Esophagus squamous epithelium (tissue), 5 donors: ENCODE data around the gene ABCF3. TPM values are rescaled to one million over a fixed set of nuclear protein-coding genes. Genes with fewer than 3 reads are reported as not detected.

Experiments used
- DNase-seq: peaks from one replicate; lab custom pipeline; 2025; lab: John Stamatoyannopoulos, UW
- H3K27ac ChIP-seq, 4 donors: fragments of 200-600 bp; sonication (generic); one replicate each; pipeline ENCODE4 v1.5.1; 2016 to 2019; ENCODE audit warnings: mild to moderate bottlenecking in 1 of 4
- H3K27me3 ChIP-seq, 4 donors: fragments of 200-600 bp; sonication (generic); 1 replicate in 3 of 4; 2 replicates in 1 of 4; pipeline versions ENCODE4 v1.5.1 to v1.6.0; 2017 to 2021; ENCODE audit warnings: antibody characterized with exemption in 1 of 4
- H3K36me3 ChIP-seq, 3 donors: fragments of 200-600 bp; sonication (generic); one replicate each; pipeline ENCODE4 v1.5.1; 2016 to 2019
- H3K4me1 ChIP-seq, 3 donors: fragments of 200-600 bp; sonication (generic); one replicate each; pipeline ENCODE4 v1.5.1; 2017 to 2019
- H3K4me3 ChIP-seq, 4 donors: fragments of 200-600 bp; sonication (generic); 1 replicate in 3 of 4; 2 replicates in 1 of 4; pipeline ENCODE4 v1.5.1; 2016 to 2019; ENCODE audit warnings: mild to moderate bottlenecking in 2 of 4, moderate library complexity in 1 of 4
- H3K9me3 ChIP-seq, 3 donors: fragments of 200-600 bp; sonication (generic); one replicate each; pipeline ENCODE4 v1.5.1; 2016 to 2019
- POLR2A ChIP-seq, 4 donors: fragments of 450-650 bp; IDR thresholded peaks; one replicate each; pipeline ENCODE4 v1.6.1; 2017; ENCODE audit warnings: antibody characterized with exemption in 4 of 4, mild to moderate bottlenecking in 4 of 4, moderate library complexity in 3 of 4
- WGBS, 2 donors: methylation state at CpG; one replicate each; pipeline ENCODE4 v1.1.5; 2018; 5-methylcytosine and 5-hydroxymethylcytosine counted together
- intact Hi-C: fragments of 100-400 bp; cut with DNase I; formaldehyde crosslinking; loops from one replicate; pipeline ENCODE4 v1.15.0; 2022
- small RNA-seq, 4 donors: library from RNA; depleted of rRNA; stranded (forward); fragments of <200 nt; gene quantifications; one replicate each; pipeline ENCODE3, GENCODE V24; 2016
- total RNA-seq, 4 donors: library from RNA; depleted of rRNA; stranded (reverse); fragments of >200 nt; gene quantifications; one replicate each; pipeline ENCODE4 v1.1.0, GENCODE V29; 2016
- TF ChIP-seq, protein P1 (sequence below), 6 experiments: fragments of 450-650 bp in 4 of 6; fragments of 200-600 bp in 2 of 6; sonication (generic) in 2 of 6; IDR thresholded peaks; one replicate each; pipeline ENCODE4 v1.5.1; 2016 to 2019; ENCODE audit warnings: antibody characterized with exemption in 6 of 6, mild to moderate bottlenecking in 4 of 6, moderate library complexity in 4 of 6
- donor health status: DM: yes; HTN: yes; CAD: no.

ABCF3 gene
- total RNA-seq, 4 donors from 2014 or later, result 31.4 to 63.1 (median 40.5) TPM

DNA sequence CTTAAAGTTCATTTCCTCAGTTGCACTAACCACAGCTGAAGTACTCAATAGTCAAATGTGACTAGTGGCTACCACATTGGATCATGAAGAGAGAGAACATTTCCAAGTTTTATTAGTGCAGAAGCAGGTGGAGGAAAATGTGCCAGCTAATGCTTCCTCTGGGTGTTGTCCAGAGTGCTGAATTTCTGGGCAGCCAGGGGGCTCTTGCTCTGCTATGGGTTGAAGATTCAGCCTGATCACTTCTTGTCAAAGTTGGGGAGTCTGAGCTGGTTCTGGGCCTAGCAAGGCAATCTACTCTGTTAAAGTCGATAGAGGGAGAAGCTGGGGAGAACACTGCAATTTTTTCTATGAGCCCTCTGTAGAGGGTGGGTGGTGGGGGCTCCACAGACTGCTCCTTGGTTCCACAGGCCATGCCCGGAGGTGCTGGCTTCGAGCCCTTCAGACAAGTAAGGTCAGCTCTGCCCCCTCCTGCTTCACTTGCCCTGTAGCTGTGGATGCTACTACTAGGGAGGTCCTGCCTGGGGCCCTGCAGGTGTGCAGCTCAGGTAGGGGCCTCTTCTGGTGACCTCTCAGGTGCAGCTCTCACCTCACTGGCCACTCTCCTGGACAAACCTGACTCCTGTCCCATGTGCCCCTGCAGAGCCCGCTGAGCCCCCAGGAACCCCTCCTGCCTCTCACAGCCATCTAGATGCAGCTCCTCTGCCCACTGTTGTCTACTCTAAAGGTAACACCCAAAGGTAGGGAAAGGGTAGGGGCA is 54.6 kb downstream of the ABCF3 start:
- intact Hi-C loops, result loop anchor here (5.0 kb wide), 1 partner anchor 93 kb away; no protein-coding TSS in a partner anchor

DNA sequence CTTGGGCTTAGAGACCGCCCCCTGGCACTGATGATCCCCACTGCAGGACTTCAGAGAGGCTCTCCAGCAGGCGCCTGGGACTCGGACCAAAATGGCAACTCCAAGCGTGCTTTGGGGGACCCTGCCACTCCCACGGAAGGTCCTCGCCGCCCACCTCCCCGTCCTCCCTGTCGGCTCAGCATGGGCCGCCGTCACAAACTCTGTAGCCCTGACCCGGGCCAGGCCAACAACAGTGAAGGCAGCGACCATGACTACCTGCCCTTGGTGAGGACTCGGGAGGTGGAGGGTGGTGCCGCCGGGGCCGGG is 55.1 kb downstream of the ABCF3 start:
- Histone ChIP-seq H3K27me3 (peaks cover 0 to 30% (median 0%) of the 10 kb centered on the region in 4 donors), H3K4me3 (peak overlapping the region in 1 of 4 donors; percentile 38), H3K4me1 (peaks cover 0 to 14% (median 7%) of the 10 kb centered on the region in 3 donors), H3K36me3 (peaks cover 22 to 43% (median 31%) of the 10 kb centered on the region in 3 donors), H3K9me3 (no peaks in the 10 kb centered on the region), H3K27ac (peak overlapping the region in 1 of 4 donors; percentile 55)
- intact Hi-C loops, result loop anchor here (5.0 kb wide), 1 partner anchor 94 kb away; no protein-coding TSS in a partner anchor
- TF ChIP-seq POLR2A (IDR thresholded peaks at IDR 0.05), result no peak
- TF ChIP-seq, protein P1, sequence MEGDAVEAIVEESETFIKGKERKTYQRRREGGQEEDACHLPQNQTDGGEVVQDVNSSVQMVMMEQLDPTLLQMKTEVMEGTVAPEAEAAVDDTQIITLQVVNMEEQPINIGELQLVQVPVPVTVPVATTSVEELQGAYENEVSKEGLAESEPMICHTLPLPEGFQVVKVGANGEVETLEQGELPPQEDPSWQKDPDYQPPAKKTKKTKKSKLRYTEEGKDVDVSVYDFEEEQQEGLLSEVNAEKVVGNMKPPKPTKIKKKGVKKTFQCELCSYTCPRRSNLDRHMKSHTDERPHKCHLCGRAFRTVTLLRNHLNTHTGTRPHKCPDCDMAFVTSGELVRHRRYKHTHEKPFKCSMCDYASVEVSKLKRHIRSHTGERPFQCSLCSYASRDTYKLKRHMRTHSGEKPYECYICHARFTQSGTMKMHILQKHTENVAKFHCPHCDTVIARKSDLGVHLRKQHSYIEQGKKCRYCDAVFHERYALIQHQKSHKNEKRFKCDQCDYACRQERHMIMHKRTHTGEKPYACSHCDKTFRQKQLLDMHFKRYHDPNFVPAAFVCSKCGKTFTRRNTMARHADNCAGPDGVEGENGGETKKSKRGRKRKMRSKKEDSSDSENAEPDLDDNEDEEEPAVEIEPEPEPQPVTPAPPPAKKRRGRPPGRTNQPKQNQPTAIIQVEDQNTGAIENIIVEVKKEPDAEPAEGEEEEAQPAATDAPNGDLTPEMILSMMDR (IDR thresholded peaks at IDR 0.05), result no peak
- no peak for DNase-seq
- WGBS, 2 donors, result 29 to 37% methylated on average over 12 to 13 of the region's 17 CpGs

More for the DNA sequence above, 54.6 kb downstream of the ABCF3 start:
- no peaks in the 10 kb centered on the region for H3K9me3 ChIP-seq
- H3K27ac ChIP-seq, result no peak overlapping the region
- no peak for DNase-seq
- H3K4me1 ChIP-seq, result peaks cover 0 to 14% (median 7%) of the 10 kb centered on the region in 3 donors
- no peak overlapping the region for H3K4me3 ChIP-seq
- 60 to 83% methylated on average over 1 to 2 of the region's 4 CpGs for WGBS, 2 donors
- TF ChIP-seq POLR2A (IDR thresholded peaks at IDR 0.05), result no peak
- TF ChIP-seq, protein P1 (IDR thresholded peaks at IDR 0.05), result no peak
- peaks cover 22 to 38% (median 31%) of the 10 kb centered on the region in 3 donors for H3K36me3 ChIP-seq
- peaks cover 0 to 33% (median 0%) of the 10 kb centered on the region in 4 donors for H3K27me3 ChIP-seq

DNA sequence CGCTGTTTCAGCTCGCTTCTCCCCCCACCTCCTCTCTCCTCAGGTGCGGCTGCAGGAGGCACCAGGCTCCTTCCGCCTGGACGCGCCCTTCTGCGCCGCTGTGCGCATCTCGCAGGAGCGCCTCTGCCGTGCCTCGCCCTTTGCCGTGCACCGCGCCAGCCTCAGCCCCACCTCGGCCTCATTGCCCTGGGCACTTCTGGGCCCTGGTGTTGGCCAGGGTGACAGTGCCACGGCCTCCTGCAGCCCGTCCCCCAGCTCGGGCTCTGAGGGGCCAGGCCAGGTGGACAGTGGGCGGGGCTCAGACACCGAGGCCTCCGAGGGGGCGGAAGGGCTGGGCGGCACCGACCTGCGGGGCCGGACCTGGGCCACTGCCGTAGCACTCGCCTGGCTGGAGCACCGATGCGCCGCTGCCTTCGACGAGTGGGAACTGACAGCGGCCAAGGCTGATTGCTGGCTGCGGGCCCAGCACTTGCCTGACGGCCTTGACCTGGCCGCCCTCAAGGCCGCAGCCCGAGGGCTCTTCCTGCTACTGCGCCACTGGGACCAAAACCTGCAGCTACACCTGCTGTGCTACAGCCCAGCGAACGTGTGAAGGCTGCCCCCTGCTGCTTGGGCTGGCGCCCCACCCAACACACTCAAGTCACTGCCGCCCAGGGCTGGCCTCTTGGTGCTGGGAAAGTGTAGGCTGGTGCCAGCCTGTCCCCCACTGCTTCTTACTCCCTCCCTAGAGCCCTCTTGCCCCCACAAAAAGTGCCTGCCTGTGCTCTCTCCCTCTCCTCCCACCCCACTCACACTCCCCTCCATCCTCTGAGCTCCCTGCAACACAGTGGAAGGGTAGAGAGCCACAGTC is 55.7 kb downstream of the ABCF3 start:
- no peaks in the 10 kb centered on the region for H3K9me3 ChIP-seq
- peak overlapping the region in 2 of 4 donors; percentile 35 to 55 for H3K27ac ChIP-seq
- intact Hi-C loops, result loop anchor here (5.0 kb wide), 1 partner anchor 94 kb away; no protein-coding TSS in a partner anchor
- peaks cover 22 to 45% (median 31%) of the 10 kb centered on the region in 3 donors for H3K36me3 ChIP-seq
- WGBS, 2 donors, result 17 to 48% methylated on average over 3 of the region's 46 CpGs
- peak overlapping the region; percentile 12 to 38 (median 26) for H3K4me3 ChIP-seq
- TF ChIP-seq, protein P1 (IDR thresholded peaks at IDR 0.05), result peak in 5 of 6 experiments; percentile 54 to 81 (median 55)
- no peak for TF ChIP-seq POLR2A (IDR thresholded peaks at IDR 0.05)
- H3K4me1 ChIP-seq, result peaks cover 0 to 14% (median 7%) of the 10 kb centered on the region in 3 donors
- DNase-seq, result no peak
- H3K27me3 ChIP-seq, result peaks cover 0 to 24% (median 0%) of the 10 kb centered on the region in 4 donors

DNA sequence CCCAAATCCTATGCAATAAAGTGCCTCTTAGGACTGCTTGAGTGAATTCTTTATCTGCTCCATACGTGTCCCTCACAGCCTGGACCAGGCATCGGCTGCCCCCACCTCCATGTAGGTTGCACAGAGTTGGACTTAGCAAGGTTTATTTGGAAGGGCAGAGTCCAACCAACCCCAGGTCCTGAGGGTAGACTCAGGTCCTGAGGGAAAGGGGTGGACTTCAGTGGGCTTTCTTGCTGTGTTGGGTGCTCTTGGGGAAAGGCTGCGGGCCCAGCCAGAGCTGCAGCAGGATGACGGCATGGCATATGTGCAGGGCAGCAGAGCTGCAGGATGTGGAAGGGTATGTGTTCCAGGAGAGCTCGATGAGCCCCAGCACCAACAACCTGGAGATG is 56.3 kb downstream of the ABCF3 start:
- TF ChIP-seq, protein P1 (IDR thresholded peaks at IDR 0.05), result no peak
- TF ChIP-seq POLR2A (IDR thresholded peaks at IDR 0.05), result no peak

More for the DNA sequence above, 56.3 kb downstream of the ABCF3 start:
- WGBS, 2 donors, result 67 to 80% methylated on average over 1 to 4 of the region's 5 CpGs
- Histone ChIP-seq H3K27me3 (peaks cover 0 to 18% (median 0%) of the 10 kb centered on the region in 4 donors), H3K4me3 (no peak overlapping the region), H3K27ac (no peak overlapping the region), H3K4me1 (peaks cover under 1 to 18% (median 8%) of the 10 kb centered on the region in 3 donors), H3K36me3 (peaks cover 22 to 45% (median 31%) of the 10 kb centered on the region in 3 donors), H3K9me3 (no peaks in the 10 kb centered on the region)
- intact Hi-C loops, result loop anchor here (5.0 kb wide), 1 partner anchor 95 kb away; no protein-coding TSS in a partner anchor
- no peak for DNase-seq

Small RNA genes within 50 kb of the gene (small RNA-seq; reads per million reads assigned to genes)
- 0 reads per million in 4 donors for gene MIR1224

Other genes with a start within 250 kb of the ABCF3 start
- 10 to 100 TPM; 34.3 to 50.2 (median 40.4) TPM for gene ABCC5, start 168.3 kb upstream of the ABCF3 start, total RNA-seq
- gene HTR3D, start 154.5 kb upstream of the ABCF3 start, total RNA-seq, result not detected
- gene HTR3C, start 133.2 kb upstream of the ABCF3 start, total RNA-seq, result not detected
- gene HTR3E, start 89.1 kb upstream of the ABCF3 start, total RNA-seq, result not detected
- 10 to 100 TPM; 27.2 to 51.5 (median 42.1) TPM for gene EIF2B5, start 50.8 kb upstream of the ABCF3 start, total RNA-seq
- gene DVL3, start 30.8 kb upstream of the ABCF3 start, total RNA-seq, result 10 to 100 TPM; 28.9 to 45.2 (median 34.4) TPM
- gene AP2M1, start 11.3 kb upstream of the ABCF3 start, total RNA-seq, result 100 to 1,000 TPM; 139 to 212 (median 208) TPM
- under 1 TPM in 1 of 4 donors, not detected in 3; 0.22 TPM for gene VWA5B2, start 43.4 kb downstream of the ABCF3 start, total RNA-seq
- 10 to 100 TPM; 45.8 to 63.9 (median 54.6) TPM for gene ALG3, start 62.8 kb downstream of the ABCF3 start, total RNA-seq
- gene EEF1AKMT4, start 63.5 kb downstream of the ABCF3 start, total RNA-seq, result 10 to 100 TPM in 2 of 4 donors, 1 to 10 TPM in 2; 8.1 to 13.4 (median 10.3) TPM
- gene CAMK2N2, start 75.4 kb downstream of the ABCF3 start, total RNA-seq, result not detected
- not detected for gene ECE2, start 89.8 kb downstream of the ABCF3 start, total RNA-seq
- 100 to 1,000 TPM; 209 to 362 (median 235) TPM for gene PSMD2, start 113.0 kb downstream of the ABCF3 start, total RNA-seq
- gene EIF4G1, start 128.4 kb downstream of the ABCF3 start, total RNA-seq, result 100 to 1,000 TPM; 272 to 462 (median 352) TPM
- gene FAM131A, start 151.4 kb downstream of the ABCF3 start, total RNA-seq, result 10 to 100 TPM in 2 of 4 donors, 1 to 10 TPM in 2; 7.4 to 20.2 (median 10.4) TPM
- gene CLCN2, start 175.4 kb downstream of the ABCF3 start, total RNA-seq, result 1 to 10 TPM; 2.1 to 4.2 (median 3.0) TPM
- gene POLR2H, start 175.5 kb downstream of the ABCF3 start, total RNA-seq, result 10 to 100 TPM; 49.5 to 98.5 (median 64.9) TPM
- gene THPO, start 192.0 kb downstream of the ABCF3 start, total RNA-seq, result under 1 TPM in 1 of 4 donors, not detected in 3; 0.57 TPM
- 10 to 100 TPM in 1 of 4 donors, 1 to 10 TPM in 1, under 1 TPM in 2; 0.11 to 10.7 (median 2.8) TPM for gene CHRD, start 193.9 kb downstream of the ABCF3 start, total RNA-seq